ENCODE results near the gene SULT1A2. TPM values are rescaled to one million over a fixed set of nuclear protein-coding genes. Genes with fewer than 3 reads are reported as not detected.

Gene SULT1A2
- total RNA-seq, 2 donors from 2014 or later = 0.61 TPM; not detected in 1

- Mint-ChIP-seq H3K27ac (no peak overlapping the region), H3K4me1 (ENCODE audit: low read depth in 2 of 2) (no peaks in the 10 kb centered on the region), H3K36me3 (no peaks in the 10 kb centered on the region), H3K27me3 (no peaks in the 10 kb centered on the region), H3K9me3 (no peaks in the 10 kb centered on the region), H3K4me3 (no peak overlapping the region)
- ATAC-seq (no peak), DNase-seq (ENCODE audit: low spot score) (no peak)
Observed at GRCh38 chr16:28590384-28591340, 6.2 kb downstream of the SULT1A2 start.

GRCh38 chr16:28589930-28590329, 6.9 kb downstream of the SULT1A2 start:
- Mint-ChIP-seq H3K9me3 (no peaks in the 10 kb centered on the region), H3K27ac (no peak overlapping the region), H3K4me1 (ENCODE audit: low read depth in 2 of 2) (no peaks in the 10 kb centered on the region), H3K4me3 (no peak overlapping the region), H3K27me3 (no peaks in the 10 kb centered on the region), H3K36me3 (no peaks in the 10 kb centered on the region)
- ATAC-seq (no peak), DNase-seq (ENCODE audit: low spot score) (no peak)

GRCh38 chr16:28589069-28589468, 7.8 kb downstream of the SULT1A2 start:
- Mint-ChIP-seq H3K36me3 (no peaks in the 10 kb centered on the region), H3K4me3 (no peak overlapping the region), H3K9me3 (no peaks in the 10 kb centered on the region), H3K27ac (no peak overlapping the region), H3K4me1 (ENCODE audit: low read depth in 2 of 2) (no peaks in the 10 kb centered on the region), H3K27me3 (no peaks in the 10 kb centered on the region)
- ATAC-seq (no peak), DNase-seq (ENCODE audit: low spot score) (no peak)

- Mint-ChIP-seq H3K27ac (peak overlapping the region in 1 of 2 donors; percentile 21), H3K4me1 (ENCODE audit: low read depth in 2 of 2) (no peaks in the 10 kb centered on the region), H3K4me3 (no peak overlapping the region), H3K27me3 (no peaks in the 10 kb centered on the region), H3K9me3 (no peaks in the 10 kb centered on the region), H3K36me3 (no peaks in the 10 kb centered on the region)
- DNase-seq (ENCODE audit: low spot score) (no peak), ATAC-seq (no peak)
Observed at GRCh38 chr16:28587386-28587785, 9.5 kb downstream of the SULT1A2 start.

GRCh38 chr16:28586466-28586865, 10.4 kb downstream of the SULT1A2 start:
- Mint-ChIP-seq H3K4me3 (no peak overlapping the region), H3K36me3 (no peaks in the 10 kb centered on the region), H3K4me1 (ENCODE audit: low read depth in 2 of 2) (no peaks in the 10 kb centered on the region), H3K9me3 (no peaks in the 10 kb centered on the region), H3K27ac (no peak overlapping the region), H3K27me3 (no peaks in the 10 kb centered on the region)
- ATAC-seq = no peak
- no peak for DNase-seq (ENCODE audit: low spot score)

GRCh38 chr16:28585674-28586073, 11.2 kb downstream of the SULT1A2 start:
- no peak for DNase-seq (ENCODE audit: low spot score)
- H3K36me3 Mint-ChIP-seq = no peaks in the 10 kb centered on the region
- H3K9me3 Mint-ChIP-seq = no peaks in the 10 kb centered on the region
- no peak overlapping the region for H3K27ac Mint-ChIP-seq
- no peak overlapping the region for H3K4me3 Mint-ChIP-seq
- H3K4me1 Mint-ChIP-seq (ENCODE audit: low read depth in 2 of 2) = no peaks in the 10 kb centered on the region
- no peaks in the 10 kb centered on the region for H3K27me3 Mint-ChIP-seq
- ATAC-seq = no peak

GRCh38 chr16:28580726-28581315, 16.0 kb downstream of the SULT1A2 start:
- H3K4me3 Mint-ChIP-seq = no peak overlapping the region
- ATAC-seq (no peak), DNase-seq (ENCODE audit: low spot score) (no peak)
- no peaks in the 10 kb centered on the region for H3K9me3 Mint-ChIP-seq
- no peaks in the 10 kb centered on the region for H3K36me3 Mint-ChIP-seq
- H3K27ac Mint-ChIP-seq = no peak overlapping the region
- H3K27me3 Mint-ChIP-seq = no peaks in the 10 kb centered on the region
- peaks cover 0 to 3% of the 10 kb centered on the region in 2 donors for H3K4me1 Mint-ChIP-seq (ENCODE audit: low read depth in 2 of 2)

GRCh38 chr16:28575446-28576109, 21.3 kb downstream of the SULT1A2 start:
- Mint-ChIP-seq H3K4me3 (no peak overlapping the region), H3K27ac (no peak overlapping the region), H3K4me1 (ENCODE audit: low read depth in 2 of 2) (peaks cover 21 to 32% of the 10 kb centered on the region in 2 donors), H3K27me3 (no peaks in the 10 kb centered on the region), H3K9me3 (no peaks in the 10 kb centered on the region), H3K36me3 (no peaks in the 10 kb centered on the region)
- ATAC-seq = no peak
- DNase-seq (ENCODE audit: low spot score) = no peak

GRCh38 chr16:28574925-28575324, 21.9 kb downstream of the SULT1A2 start:
- ATAC-seq (no peak), DNase-seq (ENCODE audit: low spot score) (no peak)
- H3K27ac Mint-ChIP-seq = no peak overlapping the region
- no peaks in the 10 kb centered on the region for H3K9me3 Mint-ChIP-seq
- no peaks in the 10 kb centered on the region for H3K36me3 Mint-ChIP-seq
- H3K4me3 Mint-ChIP-seq = no peak overlapping the region
- no peaks in the 10 kb centered on the region for H3K27me3 Mint-ChIP-seq
- H3K4me1 Mint-ChIP-seq (ENCODE audit: low read depth in 2 of 2) = peaks cover 21 to 32% of the 10 kb centered on the region in 2 donors

GRCh38 chr16:28573738-28574718, 22.8 kb downstream of the SULT1A2 start:
- ATAC-seq (no peak), DNase-seq (ENCODE audit: low spot score) (no peak)
- Mint-ChIP-seq H3K9me3 (no peaks in the 10 kb centered on the region), H3K27me3 (no peaks in the 10 kb centered on the region), H3K27ac (peak overlapping the region in 1 of 2 donors; percentile 17), H3K4me1 (ENCODE audit: low read depth in 2 of 2) (peaks cover 26 to 34% of the 10 kb centered on the region in 2 donors), H3K4me3 (no peak overlapping the region), H3K36me3 (no peaks in the 10 kb centered on the region)

GRCh38 chr16:28572696-28573510, 23.9 kb downstream of the SULT1A2 start:
- no peak for DNase-seq (ENCODE audit: low spot score)
- no peaks in the 10 kb centered on the region for H3K27me3 Mint-ChIP-seq
- peak overlapping the region in 1 of 2 donors; percentile 65 for H3K27ac Mint-ChIP-seq
- H3K9me3 Mint-ChIP-seq = no peaks in the 10 kb centered on the region
- no peak overlapping the region for H3K4me3 Mint-ChIP-seq
- no peaks in the 10 kb centered on the region for H3K36me3 Mint-ChIP-seq
- H3K4me1 Mint-ChIP-seq (ENCODE audit: low read depth in 2 of 2) = peaks cover 28 to 36% of the 10 kb centered on the region in 2 donors
- ATAC-seq = no peak

- peak in 1 of 2 donors; percentile 38 for ATAC-seq
- Mint-ChIP-seq H3K36me3 (peaks cover 16% of the 10 kb centered on the region), H3K4me1 (ENCODE audit: low read depth in 2 of 2) (peaks cover 28 to 38% of the 10 kb centered on the region in 2 donors), H3K27me3 (no peaks in the 10 kb centered on the region), H3K27ac (no peak overlapping the region), H3K9me3 (peaks cover 6% of the 10 kb centered on the region), H3K4me3 (no peak overlapping the region)
- no peak for DNase-seq (ENCODE audit: low spot score)
Observed at GRCh38 chr16:28569968-28570752, 26.7 kb downstream of the SULT1A2 start.

Data from natural killer cell treated with Interleukin-12 subunit alpha and Interleukin-12 subunit beta and Interleukin-15 and Interleukin-18, amount 100 ng/mL, for 72 hours (primary cell).